OCI-LY3 (cell line): ENCODE data around the gene GALNTL6.

Experiments used
- H2AFZ ChIP-seq: fragments of 200-600, 300-600 bp; shearing (Covaris generic); 2 replicates; pipeline ENCODE4 v1.6.0; 2014; ENCODE audit warnings: antibody characterized with exemption, low read depth, low read length
- H3K27ac ChIP-seq: fragments of 200-600, 300-600 bp; sonication (generic); 2 replicates; pipeline ENCODE4 v1.5.1; 2014; ENCODE audit warnings: mild to moderate bottlenecking, low read length, moderate library complexity, mixed read lengths
- H3K27me3 ChIP-seq: fragments of 200-600, 300-600 bp; sonication (generic); 2 replicates; pipeline ENCODE4 v1.6.1; 2014; ENCODE audit warnings: low read depth, low read length, mixed read lengths
- H3K36me3 ChIP-seq: fragments of 200-600, 300-600 bp; sonication (generic); replicated peaks from 2 replicates; pipeline ENCODE3; 2014; ENCODE audit warnings: low read depth, low read length, mixed read lengths
- H3K4me1 ChIP-seq: fragments of 300-600, 200-600 bp; sonication (generic); 2 replicates; pipeline ENCODE4 v1.6.1; 2014; ENCODE audit warnings: low read length, mixed read lengths
- H3K4me2 ChIP-seq: fragments of 200-600, 300-600 bp; sonication (generic); 2 replicates; pipeline ENCODE4 v1.6.1; 2014; ENCODE audit warnings: low read length, mixed read lengths
- H3K4me3 ChIP-seq: fragments of 300-600, 200-600 bp; sonication (generic); 2 replicates; pipeline ENCODE4 v1.5.1; 2014; ENCODE audit warnings: antibody characterized with exemption, mild to moderate bottlenecking, low read length, moderate library complexity
- H3K79me2 ChIP-seq: fragments of 300-600, 200-600 bp; shearing (Covaris generic); 2 replicates; pipeline ENCODE4 v1.6.1; 2014; ENCODE audit warnings: mild to moderate bottlenecking, low read length, mixed read lengths
- H3K9ac ChIP-seq: fragments of 300-600, 200-600 bp; shearing (Covaris generic); 2 replicates; pipeline ENCODE4 v1.6.0; 2014; ENCODE audit warnings: mild to moderate bottlenecking, low read length, moderate library complexity
- H3K9me3 ChIP-seq: fragments of 200-600, 300-600 bp; shearing (Covaris generic); 2 replicates; pipeline ENCODE4 v1.6.1; 2014; ENCODE audit warnings: low read length, mixed read lengths; ENCODE audit not compliant: insufficient read depth
- H4K20me1 ChIP-seq: fragments of 200-600, 300-600 bp; sonication (generic); 2 replicates; pipeline ENCODE4 v1.6.1; 2016; ENCODE audit warnings: low read length, mixed read lengths; ENCODE audit not compliant: insufficient read depth
- EZH2phosphoT487 ChIP-seq: fragments of 200-600 bp; shearing (Covaris generic); IDR thresholded peaks from 2 replicates; pipeline ENCODE4 v1.6.1; 2018; ENCODE audit warnings: antibody characterized with exemption, mixed run types, low read depth
- TF ChIP-seq, protein P1 (sequence below): fragments of 200-600, 300-600 bp; sonication (generic); IDR thresholded peaks from 2 replicates; pipeline ENCODE4 v1.5.1; 2014; ENCODE audit warnings: antibody characterized with exemption, low read length, low read depth

Gene GALNTL6

DNA sequence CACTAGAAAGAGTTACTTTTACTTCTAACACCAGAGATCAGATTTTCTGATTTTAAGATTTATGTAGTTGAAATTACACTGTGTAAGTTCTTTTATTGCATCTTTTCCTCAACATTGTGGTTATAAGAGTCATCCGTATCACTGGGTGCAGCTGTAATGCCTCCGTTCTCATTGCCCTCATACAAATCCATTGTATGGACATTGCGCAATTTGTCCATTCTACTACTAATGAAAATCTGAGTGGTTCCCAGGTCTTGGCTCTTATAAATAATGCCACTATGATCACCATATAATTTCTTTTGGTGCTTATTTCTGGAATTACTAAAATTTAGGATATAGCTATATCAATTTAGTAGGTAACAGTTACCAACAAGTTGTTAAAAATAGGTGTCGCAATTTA lies 741.4 kb downstream of the GALNTL6 start:
- H3K4me3 ChIP-seq, result no peak overlapping the region
- H3K4me1 ChIP-seq, result no peaks in the 10 kb centered on the region
- H3K27me3 ChIP-seq, result no peaks in the 10 kb centered on the region
- H3K9me3 ChIP-seq, result no peaks in the 10 kb centered on the region
- H2AFZ ChIP-seq, result no peak overlapping the region
- H3K4me2 ChIP-seq, result no peak overlapping the region
- no peaks in the 10 kb centered on the region for H3K36me3 ChIP-seq
- H3K9ac ChIP-seq, result no peak overlapping the region
- no peak overlapping the region for H3K27ac ChIP-seq
- TF ChIP-seq EZH2phosphoT487, result no peak
- TF ChIP-seq, protein P1, sequence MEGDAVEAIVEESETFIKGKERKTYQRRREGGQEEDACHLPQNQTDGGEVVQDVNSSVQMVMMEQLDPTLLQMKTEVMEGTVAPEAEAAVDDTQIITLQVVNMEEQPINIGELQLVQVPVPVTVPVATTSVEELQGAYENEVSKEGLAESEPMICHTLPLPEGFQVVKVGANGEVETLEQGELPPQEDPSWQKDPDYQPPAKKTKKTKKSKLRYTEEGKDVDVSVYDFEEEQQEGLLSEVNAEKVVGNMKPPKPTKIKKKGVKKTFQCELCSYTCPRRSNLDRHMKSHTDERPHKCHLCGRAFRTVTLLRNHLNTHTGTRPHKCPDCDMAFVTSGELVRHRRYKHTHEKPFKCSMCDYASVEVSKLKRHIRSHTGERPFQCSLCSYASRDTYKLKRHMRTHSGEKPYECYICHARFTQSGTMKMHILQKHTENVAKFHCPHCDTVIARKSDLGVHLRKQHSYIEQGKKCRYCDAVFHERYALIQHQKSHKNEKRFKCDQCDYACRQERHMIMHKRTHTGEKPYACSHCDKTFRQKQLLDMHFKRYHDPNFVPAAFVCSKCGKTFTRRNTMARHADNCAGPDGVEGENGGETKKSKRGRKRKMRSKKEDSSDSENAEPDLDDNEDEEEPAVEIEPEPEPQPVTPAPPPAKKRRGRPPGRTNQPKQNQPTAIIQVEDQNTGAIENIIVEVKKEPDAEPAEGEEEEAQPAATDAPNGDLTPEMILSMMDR, result no peak
- H3K79me2 ChIP-seq, result no peaks in the 10 kb centered on the region
- no peaks in the 10 kb centered on the region for H4K20me1 ChIP-seq

DNA sequence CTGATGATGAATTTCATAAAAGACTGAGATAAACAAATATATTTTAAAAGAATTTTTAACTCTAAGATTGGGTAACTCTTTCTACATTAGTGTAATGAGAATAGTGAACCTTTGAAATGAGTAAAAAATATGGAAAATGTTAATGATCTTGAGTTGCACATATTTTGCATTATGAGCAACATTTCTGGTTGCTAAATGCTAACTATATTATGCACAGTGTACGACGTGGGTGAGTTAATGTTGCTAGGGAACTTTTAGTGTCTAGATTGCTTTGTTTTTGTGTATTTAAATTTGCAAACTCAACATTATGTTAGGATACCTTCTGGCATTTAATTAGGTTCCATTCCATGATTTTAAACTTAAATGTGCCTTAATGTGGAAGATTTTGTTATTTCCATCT lies 742.5 kb downstream of the GALNTL6 start:
- TF ChIP-seq EZH2phosphoT487, result no peak
- TF ChIP-seq, protein P1, result no peak
- Histone ChIP-seq H3K79me2 (no peaks in the 10 kb centered on the region), H3K9ac (no peak overlapping the region), H3K36me3 (no peaks in the 10 kb centered on the region), H3K27ac (no peak overlapping the region), H3K27me3 (no peaks in the 10 kb centered on the region), H2AFZ (no peak overlapping the region), H3K4me2 (no peak overlapping the region), H3K4me3 (no peak overlapping the region), H4K20me1 (no peaks in the 10 kb centered on the region), H3K4me1 (no peaks in the 10 kb centered on the region), H3K9me3 (no peaks in the 10 kb centered on the region)

DNA sequence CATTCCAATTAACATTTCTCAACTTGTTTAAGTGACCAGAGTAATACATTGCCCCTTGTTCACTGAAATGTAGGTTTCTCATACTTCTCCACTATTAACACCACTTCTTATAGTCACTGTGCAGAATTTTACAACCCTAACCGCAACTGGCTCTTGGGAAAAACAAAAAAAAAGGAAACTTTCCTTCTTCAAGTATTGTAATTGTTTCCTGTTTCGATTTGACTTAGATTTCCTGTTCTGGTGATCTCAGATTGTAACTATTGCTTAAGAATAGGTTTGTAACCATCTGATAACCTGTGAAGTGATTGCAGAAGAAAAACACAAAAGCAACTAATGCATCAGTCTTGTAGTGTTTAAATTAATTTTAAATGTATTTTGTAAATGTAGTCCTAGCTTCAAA lies 760.7 kb downstream of the GALNTL6 start:
- Histone ChIP-seq H2AFZ (no peak overlapping the region), H3K4me1 (peaks cover 35% of the 10 kb centered on the region), H3K27ac (no peak overlapping the region)

DNA sequence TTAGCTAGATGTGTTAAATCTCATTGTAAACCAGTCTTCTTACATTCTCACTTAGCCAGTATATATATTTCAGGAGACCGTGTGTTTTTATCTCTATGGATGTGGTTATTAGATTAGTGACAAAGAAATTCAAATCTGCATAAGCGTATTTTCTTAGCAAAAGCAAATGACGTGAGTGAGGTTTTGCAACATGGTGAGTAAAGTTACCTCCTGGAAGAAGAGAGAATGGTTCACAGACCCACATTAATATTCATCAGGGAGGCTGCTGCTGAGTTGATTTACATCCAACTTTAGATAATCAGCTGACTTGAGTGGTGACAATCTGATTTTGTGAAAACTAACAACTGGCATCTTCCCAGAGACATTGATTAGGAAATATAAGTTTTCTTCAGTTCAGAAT lies 765.5 kb downstream of the GALNTL6 start:
- TF ChIP-seq EZH2phosphoT487, result no peak
- TF ChIP-seq, protein P1, result no peak
- no peak overlapping the region for H3K27ac ChIP-seq

More for the DNA sequence above, 760.7 kb downstream of the GALNTL6 start:
- H3K4me2 ChIP-seq, result peak overlapping the region; percentile 13; the same call in 1 of the 2 replicates
- no peak overlapping the region for H3K4me3 ChIP-seq
- no peaks in the 10 kb centered on the region for H3K36me3 ChIP-seq
- H4K20me1 ChIP-seq, result no peaks in the 10 kb centered on the region
- H3K27me3 ChIP-seq, result no peaks in the 10 kb centered on the region
- H3K9me3 ChIP-seq, result no peaks in the 10 kb centered on the region
- H3K9ac ChIP-seq, result no peak overlapping the region
- TF ChIP-seq EZH2phosphoT487, result no peak
- TF ChIP-seq, protein P1, result no peak
- H3K79me2 ChIP-seq, result no peaks in the 10 kb centered on the region

More for the DNA sequence above, 765.5 kb downstream of the GALNTL6 start:
- no peak overlapping the region for H3K4me2 ChIP-seq
- H2AFZ ChIP-seq, result no peak overlapping the region
- H3K9ac ChIP-seq, result no peak overlapping the region
- no peaks in the 10 kb centered on the region for H3K27me3 ChIP-seq
- no peaks in the 10 kb centered on the region for H3K79me2 ChIP-seq
- peaks cover 12% of the 10 kb centered on the region for H3K4me1 ChIP-seq
- H3K36me3 ChIP-seq, result no peaks in the 10 kb centered on the region
- no peak overlapping the region for H3K4me3 ChIP-seq
- no peaks in the 10 kb centered on the region for H4K20me1 ChIP-seq
- no peaks in the 10 kb centered on the region for H3K9me3 ChIP-seq
